Stimulated activated CD8-positive, alpha-beta memory T cell treated with anti-CD3 and anti-CD28 coated beads, Interleukin-2, amount 100 ng/mL, for 48 hours (primary cell): Measurements from ENCODE around the gene VPS11.

Experiments used
- DNase-seq, 2 donors: peaks; one replicate each; pipeline ENCODE4 v3.0.0-alpha.2; 2020; ENCODE audit warnings: low read depth in 2 of 2

The VPS11 gene

DNA sequence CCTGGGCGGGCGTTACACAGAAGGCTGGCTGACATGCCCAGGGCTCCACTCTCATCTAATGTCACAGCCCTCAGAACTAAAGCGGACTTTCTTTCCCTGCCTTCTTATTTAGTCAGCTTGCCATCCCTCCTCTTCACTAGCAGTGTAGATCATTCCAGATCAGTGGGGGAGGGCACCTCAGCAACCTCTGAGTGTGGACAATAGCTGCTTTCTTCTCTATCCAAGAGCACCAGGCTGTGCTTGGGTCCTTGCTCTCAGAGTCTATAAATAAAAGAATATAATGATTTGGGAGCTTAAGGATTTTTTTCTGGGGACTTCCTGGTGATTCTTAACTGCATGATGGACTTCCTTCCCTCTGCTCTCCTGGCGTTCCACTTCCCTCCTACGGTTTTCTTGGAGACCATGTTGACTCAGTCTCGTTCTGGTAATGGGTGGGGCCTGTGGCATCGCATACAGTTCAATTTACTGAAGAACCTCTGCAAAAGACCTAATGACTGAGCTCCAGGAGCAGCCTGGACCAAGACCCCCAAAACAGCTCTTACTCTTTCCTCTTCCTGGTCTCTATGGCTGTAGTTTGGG, 14.2 kb downstream of the VPS11 start:
- no peak for DNase-seq

DNA sequence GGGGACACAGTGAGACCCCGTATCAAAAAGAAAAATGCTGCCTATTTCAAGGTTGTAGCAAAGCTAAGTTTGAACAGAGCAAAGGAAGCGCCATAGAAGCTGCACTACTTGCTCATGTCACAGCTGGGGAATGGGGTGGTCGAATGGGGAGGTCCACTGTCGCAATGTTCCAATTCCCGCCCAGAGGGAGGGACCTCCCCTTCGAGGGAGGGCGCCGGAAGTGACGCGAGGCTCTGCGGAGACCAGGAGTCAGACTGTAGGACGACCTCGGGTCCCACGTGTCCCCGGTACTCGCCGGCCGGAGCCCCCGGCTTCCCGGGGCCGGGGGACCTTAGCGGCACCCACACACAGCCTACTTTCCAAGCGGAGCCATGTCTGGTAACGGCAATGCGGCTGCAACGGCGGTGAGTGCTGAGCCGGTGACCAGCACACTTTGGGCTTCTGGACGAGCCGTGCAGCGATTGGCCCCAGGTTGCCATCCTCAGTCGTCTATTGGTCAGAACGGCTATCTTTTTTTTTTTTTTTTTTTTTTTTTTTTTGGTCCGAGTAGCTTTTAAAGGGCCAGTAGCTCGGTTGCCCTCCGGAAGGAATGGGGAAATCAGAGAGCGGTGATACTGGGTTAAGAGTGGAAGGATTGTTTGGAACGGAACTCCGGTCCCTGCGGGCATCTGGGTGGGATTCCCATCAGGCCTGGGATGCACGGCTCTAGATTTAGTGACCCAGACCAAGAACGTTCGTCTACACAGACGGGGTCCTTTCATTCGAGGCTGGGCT, 17.2 kb downstream of the VPS11 start, which contains the start of gene HMBS:
TSS of gene HMBS (plus strand) at position 219 of the 774 bp plus-strand sequence. CDS start at position 372, 153 bp downstream.
- peak; percentile 86 to 88 for DNase-seq

DNA sequence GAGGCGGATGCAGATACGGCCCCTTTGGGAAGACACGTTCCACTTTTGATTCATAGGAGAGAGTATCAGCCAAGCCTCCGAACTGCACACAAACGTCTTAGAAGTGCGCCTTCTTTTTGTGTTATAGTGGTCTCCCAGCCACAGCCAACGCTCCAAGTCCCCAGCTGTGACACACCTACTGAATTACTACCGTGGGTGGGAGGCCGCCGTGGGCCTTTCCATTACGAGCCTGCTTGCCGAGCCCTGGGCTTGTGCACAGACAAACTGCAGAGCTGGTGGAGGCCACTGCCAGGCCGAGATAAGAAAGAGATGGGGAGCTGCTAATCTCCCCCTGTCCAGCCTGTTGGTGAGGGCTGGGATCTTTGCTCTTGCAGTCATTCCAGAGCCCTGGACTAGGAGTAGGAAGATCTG, 17.8 kb downstream of the VPS11 start:
- peak in 1 of 2 donors; percentile 24 for DNase-seq

DNA sequence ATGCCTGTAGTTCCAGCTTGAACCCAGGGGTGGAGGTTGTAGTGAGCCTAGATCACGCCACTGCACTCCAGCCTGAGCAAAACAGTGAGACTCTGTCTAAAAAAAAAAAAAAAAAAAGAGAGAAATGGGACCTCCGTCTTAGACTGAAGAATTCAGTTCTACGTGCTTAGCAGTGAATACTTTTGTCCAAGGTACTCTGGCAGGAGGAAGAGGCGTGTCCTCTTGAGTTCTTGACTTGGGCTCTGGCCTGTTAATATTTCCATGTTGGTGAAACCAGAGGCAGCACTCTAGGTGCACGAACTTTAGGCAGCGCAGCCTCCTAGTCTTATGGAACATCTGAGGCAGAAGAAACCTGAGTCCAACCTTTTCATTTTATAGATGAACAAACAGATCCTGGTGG, 19.5 kb downstream of the VPS11 start:
- no peak for DNase-seq

DNA sequence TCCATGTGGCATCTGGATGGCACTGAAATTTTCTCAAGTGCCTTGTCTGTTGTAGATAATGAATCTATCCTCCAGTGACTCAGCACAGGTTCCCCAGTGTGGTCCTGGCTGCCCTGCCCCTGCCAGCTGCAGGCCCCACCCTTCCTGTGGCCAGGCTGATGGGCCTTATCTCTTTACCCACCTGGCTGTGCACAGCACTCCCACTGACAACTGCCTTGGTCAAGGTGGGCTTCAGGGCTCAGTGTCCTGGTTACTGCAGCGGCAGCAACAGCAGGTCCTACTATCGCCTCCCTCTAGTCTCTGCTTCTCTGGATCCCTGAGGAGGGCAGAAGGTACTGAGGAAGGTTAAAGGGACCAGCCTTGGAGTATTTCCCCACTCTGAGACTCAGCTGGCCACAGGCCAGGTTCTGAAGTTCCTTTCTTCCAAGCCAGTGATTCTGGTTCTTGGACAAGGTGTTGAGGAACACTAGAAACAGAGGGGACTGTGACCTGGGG, 20.2 kb downstream of the VPS11 start:
- DNase-seq = no peak

DNA sequence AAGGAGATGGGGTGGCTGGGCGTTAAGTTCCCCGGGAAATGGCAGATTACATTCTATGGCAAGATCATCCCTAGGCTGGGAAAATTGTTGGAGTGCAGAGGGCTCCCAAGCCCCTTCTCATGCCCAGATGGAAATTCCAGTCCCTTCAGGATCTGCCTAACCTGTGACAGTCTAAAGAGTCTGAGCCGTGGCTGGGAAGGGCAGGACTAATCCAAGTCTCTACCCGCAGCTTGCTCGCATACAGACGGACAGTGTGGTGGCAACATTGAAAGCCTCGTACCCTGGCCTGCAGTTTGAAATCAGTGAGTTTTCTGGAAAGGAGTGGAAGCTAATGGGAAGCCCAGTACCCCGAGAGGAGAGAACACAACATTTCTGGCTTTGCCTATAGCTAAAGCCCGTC, 20.8 kb downstream of the VPS11 start:
- DNase-seq = no peak

DNA sequence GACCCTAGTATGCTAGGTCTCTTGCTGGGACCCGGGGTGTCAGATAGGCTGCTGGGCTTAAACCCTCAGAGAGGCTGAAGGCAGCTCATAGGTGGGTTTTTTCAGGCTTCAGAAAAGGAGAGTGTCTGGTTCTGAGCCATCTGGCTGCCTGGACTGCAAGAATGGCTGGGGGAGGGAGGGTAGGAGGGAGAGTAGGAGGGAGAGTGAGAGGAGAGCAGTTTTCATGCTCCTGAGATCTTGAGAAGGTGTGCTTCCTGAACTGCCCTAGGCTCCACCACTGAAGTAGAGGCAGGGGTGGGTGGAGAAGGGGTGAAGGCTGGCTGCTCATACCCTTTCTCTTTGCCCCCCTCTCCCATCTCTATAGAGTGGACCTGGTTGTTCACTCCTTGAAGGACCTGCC, 21.7 kb downstream of the VPS11 start:
- DNase-seq = no peak

DNA sequence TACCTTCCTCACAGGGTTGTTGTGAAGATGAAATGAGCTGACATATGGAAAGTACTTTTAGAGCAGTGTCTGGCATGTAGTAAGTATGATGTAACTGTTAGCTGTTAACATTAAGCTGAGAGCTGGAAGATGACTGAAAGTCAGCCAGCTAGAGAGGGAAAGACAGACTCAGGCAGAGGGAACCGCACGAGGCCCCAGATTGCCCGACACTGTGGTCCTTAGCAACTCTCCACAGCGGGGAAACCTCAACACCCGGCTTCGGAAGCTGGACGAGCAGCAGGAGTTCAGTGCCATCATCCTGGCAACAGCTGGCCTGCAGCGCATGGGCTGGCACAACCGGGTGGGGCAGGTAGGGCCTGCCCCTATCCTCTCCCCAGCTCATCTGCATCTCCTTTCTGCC, 23.6 kb downstream of the VPS11 start:
- no peak for DNase-seq

DNA sequence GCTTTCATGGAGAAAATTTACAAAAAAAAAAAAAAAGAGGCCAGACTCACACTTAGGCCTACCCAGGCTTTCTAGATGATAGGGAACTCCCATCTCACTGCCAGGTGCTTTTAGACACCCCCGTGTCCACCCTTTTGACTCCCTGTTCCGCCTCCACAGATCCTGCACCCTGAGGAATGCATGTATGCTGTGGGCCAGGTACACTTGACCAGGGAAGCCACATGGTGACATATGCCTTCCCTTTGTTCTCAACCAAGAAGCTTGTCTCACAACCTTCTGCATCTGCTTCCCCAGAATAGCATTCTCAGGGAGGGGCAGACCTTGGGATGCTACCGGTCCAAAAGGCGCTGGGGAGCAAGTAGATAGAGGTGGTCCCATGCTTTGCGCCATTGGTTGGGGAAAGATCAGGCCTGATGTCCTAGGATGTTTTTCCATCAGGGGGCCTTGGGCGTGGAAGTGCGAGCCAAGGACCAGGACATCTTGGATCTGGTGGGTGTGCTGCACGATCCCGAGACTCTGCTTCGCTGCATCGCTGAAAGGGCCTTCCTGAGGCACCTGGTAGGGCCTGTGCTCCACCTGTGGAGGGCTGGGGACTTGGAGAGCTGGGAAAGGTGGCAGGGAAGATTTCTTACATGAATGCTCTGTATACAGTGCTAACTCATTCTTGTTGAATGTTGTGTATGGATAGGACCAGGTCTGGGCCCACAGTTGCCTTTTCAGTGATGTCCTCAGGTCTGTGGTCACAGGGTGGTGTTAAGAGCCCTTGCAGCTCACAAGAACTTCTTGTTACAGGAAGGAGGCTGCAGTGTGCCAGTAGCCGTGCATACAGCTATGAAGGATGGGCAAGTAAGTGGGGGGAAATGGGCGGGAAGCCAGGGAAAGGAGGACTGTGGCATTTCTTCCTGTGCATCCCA, 24.6 kb downstream of the VPS11 start:
- DNase-seq = no peak

DNA sequence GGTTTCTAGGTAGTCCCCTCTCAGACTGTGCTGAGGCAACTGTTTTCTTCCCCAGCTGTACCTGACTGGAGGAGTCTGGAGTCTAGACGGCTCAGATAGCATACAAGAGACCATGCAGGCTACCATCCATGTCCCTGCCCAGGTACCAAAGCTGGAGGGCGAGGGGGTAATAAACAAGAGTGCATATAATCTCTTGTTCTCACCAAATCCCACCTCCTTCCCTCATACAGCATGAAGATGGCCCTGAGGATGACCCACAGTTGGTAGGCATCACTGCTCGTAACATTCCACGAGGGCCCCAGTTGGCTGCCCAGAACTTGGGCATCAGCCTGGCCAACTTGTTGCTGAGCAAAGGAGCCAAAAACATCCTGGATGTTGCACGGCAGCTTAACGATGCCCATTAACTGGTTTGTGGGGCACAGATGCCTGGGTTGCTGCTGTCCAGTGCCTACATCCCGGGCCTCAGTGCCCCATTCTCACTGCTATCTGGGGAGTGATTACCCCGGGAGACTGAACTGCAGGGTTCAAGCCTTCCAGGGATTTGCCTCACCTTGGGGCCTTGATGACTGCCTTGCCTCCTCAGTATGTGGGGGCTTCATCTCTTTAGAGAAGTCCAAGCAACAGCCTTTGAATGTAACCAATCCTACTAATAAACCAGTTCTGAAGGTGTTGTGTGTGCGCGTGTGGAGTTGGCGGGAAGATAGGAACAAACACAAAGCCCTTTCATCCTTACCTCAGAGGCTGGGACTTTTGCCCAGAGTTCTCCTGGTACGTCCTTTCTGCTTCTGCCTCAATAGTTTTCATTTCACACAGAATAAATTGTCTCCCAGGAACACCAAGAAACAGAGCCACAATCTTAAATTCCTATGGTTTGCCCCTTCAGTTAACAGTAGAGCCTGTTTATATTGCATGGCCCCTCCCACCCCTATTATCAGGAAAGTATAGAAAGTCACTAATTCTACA, 25.5 kb downstream of the VPS11 start:
- no peak for DNase-seq

DNA sequence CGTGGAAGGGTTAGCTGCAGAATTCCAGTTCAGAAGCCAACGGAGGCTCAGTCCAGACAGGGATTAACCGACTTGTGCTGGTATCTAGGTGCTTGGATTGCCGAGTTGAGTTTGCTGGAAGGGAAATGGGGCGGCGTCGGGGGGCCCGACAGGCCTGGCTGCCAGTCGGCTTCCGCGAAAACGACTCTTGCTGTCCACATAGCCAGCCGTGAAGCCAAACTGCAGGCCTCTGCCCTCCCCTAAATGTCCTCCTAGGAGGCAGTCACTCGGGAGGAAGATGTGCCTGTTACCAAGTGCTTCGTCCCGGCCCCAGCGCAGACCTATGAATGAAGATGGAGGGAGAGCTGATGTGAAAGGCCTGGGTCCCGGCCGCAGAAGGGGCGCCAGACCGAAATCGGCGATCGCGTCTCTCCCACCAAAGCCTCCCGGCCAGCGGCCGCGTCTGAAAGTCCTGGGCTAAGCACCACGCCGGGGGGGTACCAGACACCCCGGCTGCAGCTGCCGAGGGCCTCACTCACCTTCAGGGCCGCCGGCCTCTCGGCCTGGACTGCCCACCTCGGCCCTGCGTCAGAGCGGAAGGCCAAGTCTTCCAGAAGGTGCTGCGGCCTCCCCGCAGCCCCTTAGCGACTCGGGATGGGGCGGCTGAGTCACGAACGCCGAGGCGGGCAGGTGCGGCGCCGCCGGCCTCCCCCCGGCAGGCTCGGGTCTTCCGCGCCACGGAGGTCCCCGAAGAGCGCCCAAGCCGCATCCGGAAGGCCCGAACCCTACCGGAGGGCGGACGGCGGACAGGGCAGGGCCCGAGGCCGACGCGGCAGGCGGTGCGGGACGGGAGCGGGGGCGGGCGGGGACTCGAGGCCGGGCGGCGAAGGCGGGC, 26.6 kb downstream of the VPS11 start:
- DNase-seq = no peak

DNA sequence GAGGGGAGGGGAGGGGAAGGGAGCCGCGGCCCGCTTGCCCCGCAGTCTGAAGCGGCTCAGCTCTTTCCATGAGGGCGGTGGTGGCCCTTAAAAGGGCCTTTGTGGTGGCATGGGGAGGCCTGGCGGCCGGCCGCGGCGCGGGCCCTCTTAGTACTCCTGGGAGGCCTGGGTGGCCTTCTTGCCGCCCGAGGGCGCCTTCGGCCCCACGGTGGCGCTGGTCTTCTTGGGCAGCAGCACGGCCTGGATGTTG, 27.1 kb downstream of the VPS11 start:
- DNase-seq = peak in 1 of 2 donors; percentile 44

DNA sequence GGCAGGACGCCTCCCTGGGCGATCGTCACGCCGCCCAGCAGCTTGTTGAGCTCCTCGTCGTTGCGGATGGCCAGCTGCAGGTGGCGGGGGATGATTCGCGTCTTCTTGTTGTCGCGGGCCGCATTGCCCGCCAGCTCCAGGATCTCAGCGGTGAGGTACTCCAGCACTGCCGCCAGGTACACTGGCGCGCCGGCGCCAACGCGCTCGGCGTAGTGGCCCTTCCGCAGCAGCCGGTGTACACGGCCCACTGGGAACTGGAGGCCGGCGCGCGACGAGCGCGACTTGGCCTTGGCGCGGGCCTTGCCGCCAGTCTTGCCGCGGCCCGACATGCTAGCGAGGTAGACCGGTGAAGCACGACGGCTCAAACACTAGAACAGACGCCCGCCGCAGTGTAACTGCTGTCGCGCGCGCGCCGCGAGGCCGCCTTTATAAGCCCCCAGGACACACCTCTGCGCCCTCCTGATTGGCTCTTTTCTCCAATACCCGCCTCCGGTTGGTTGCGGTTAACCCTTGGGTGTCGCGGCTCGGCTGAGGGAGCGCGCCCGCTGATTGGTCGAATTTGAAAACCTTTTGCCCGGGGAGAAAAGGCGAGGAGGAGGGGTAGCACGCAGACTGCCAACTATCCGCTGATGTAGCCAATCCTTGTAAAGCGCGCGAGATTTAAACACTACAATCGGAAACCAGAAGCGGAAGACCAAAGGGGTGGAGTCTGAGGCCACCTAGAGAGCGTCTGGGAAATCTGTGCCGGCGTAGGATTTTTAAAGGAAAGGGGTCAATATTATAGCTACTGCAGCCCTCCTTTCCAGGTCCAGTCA, 27.7 kb downstream of the VPS11 start:
- peak; percentile 98 to 99 for DNase-seq

DNA sequence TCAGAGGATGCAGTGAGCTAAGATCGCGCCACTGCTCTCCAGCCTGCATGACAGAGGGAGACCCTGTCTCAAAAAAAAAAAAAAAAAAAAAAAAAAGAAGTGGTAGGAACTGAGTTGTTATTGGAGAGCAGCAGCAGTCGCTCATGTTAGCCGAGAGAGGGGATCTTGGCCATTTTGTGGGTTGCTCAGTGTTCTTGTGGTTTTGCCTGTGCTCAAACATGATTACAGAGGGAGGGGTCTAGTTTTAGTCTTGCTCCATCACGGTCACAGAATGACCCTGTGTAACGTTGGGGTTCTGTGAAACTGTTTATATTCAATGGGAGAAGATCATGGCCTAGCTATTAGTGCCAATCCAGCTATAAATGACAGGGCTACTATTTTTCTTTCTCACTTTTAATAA, 32.1 kb downstream of the VPS11 start:
- no peak for DNase-seq

DNA sequence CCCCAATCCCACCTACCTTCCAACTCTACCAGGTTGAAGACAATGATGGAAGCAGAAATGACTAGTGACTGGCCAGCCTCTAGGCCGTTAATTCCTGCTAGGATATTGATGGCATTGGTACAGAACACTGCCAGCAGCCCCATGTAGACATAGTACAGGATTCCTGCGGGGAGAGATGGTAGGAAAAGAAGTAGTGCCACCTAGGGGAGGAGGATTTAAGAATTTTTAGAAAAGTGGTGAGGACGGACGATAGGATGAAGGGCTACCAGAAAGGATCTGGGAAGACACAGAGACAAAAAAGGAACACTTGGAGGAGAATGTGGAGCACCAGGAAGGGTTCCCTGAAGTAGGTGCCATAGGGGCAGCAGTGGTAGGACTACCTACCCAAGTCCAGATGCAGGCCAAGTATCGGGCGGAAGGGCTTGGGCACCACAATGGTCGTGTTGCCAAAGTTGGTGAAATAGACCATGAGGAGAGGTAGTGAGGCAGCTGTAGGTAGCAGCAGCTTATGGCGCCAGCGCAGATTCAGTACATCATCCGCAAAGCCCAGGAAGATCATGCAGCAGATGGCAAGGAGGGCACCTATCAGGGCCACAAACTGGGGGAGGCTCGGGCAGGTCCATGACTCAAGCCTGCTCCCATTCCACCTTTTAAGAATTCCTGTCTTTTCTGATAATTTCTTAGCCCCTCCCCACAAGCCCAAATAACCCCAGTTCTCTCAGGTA, 32.8 kb downstream of the VPS11 start:
- DNase-seq = no peak

DNA sequence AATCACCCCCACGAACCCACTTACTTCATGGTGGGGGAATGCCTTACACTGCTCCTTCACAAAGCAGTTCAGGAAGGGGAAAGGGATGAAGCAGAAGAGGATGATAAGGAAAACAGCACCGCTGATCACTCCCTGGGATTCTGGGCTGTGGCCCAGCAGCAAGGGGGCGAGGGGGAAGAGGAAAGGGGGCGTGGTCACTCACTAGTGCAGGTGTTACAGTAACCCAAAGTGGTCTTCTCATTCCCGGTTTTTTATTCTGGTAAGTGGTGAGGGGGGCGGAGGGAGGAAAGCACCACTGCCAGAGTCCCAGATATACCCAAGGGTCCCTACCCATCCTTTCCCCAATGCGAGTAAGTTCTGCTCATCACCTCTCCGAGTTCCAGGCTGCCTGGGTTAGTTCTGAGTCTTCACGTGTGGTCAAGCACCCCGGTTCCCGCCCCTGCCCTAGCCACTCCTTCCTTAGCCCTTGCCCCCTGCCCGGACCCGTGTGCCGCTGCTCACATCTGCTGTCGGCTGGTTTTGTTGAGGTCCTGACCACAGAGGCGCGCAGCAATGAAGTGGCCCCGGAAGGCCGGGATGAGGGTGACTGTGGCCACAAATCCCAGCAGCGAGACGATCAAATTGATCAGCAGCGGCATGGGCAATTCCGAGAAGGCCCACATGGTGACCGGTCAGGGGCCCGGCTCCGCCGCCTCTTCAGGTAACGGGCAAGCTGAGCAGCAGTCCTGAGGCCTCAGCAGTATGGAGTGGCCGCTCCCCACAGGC, 33.6 kb downstream of the VPS11 start:
- DNase-seq = no peak

DNA sequence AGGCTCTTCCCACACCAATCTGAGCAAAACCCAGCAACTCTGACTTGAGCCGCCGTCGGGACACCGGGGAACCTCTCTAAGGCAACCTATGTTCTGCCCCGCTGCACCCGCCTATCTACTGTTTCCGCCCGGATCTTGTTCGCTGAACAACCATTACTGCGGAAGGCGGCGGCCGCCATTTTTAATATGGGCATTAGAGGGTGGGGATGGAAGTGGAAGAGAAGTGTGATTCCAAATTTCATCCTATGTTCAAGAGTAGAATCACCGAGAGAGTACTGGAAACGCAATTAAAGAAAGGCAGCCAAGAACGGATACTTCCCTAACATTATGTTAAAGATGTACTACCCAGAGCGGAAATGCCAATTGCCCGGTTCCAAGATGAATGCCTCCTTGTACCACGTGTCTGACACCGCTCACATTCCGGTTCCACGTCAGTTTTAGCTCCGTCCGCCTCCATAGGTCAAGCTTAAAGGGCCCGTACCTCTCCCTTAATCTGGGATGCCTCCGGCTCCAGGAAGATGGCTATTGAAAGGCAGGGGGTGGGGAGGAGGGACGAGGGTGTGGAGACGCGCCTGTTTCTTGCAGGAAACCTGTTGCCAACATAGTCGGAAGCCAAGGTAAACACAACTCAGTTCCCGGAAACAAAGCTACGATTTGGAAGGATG, 34.3 kb downstream of the VPS11 start, which contains the start of gene DPAGT1:
TSS of gene DPAGT1 (minus strand) at position 95 of the 665 bp plus-strand sequence. CDS start 198 bp downstream, outside the sequence.
- DNase-seq = peak; percentile 65 to 80
